Ishikawa (cell line): Measurements from ENCODE around the gene INPP4A.

ENCODE experiments used
- CEBPB ChIP-seq: IDR thresholded peaks from 2 replicates; pipeline ENCODE4 v1.6.1; 2012
- CREB1 ChIP-seq: IDR thresholded peaks from 2 replicates; pipeline ENCODE4 v1.6.1; 2012; ENCODE audit warnings: low read depth
- EGR1 ChIP-seq: IDR thresholded peaks from 2 replicates; pipeline ENCODE4 v1.6.1; 2012
- EP300 ChIP-seq: IDR thresholded peaks from 2 replicates; pipeline ENCODE4 v1.6.1; 2012; ENCODE audit warnings: borderline replicate concordance
- FOXM1 ChIP-seq: IDR thresholded peaks from 2 replicates; pipeline ENCODE4 v1.6.1; 2012; ENCODE audit warnings: low read depth, borderline replicate concordance
- MAX ChIP-seq: IDR thresholded peaks from 2 replicates; pipeline ENCODE4 v1.6.1; 2012
- NFIC ChIP-seq: IDR thresholded peaks from 2 replicates; pipeline ENCODE4 v1.6.1; 2012
- RAD21 ChIP-seq: IDR thresholded peaks from 2 replicates; pipeline ENCODE4 v1.6.1; 2012; ENCODE audit warnings: low read depth
- REST ChIP-seq: IDR thresholded peaks from 2 replicates; pipeline ENCODE4 v1.6.1; 2012; ENCODE audit warnings: low read depth, mild to moderate bottlenecking
- TAF1 ChIP-seq: IDR thresholded peaks from 2 replicates; pipeline ENCODE4 v1.6.1; 2012; ENCODE audit warnings: low read depth, mild to moderate bottlenecking
- TCF12 ChIP-seq: IDR thresholded peaks from 2 replicates; pipeline ENCODE4 v1.6.1; 2012; ENCODE audit warnings: low read depth
- TEAD4 ChIP-seq: IDR thresholded peaks from 2 replicates; pipeline ENCODE4 v1.6.1; 2012
- USF1 ChIP-seq: IDR thresholded peaks from 2 replicates; pipeline ENCODE4 v1.6.1; 2012
- YY1 ChIP-seq: IDR thresholded peaks from 2 replicates; pipeline ENCODE4 v1.6.1; 2012; ENCODE audit warnings: low read depth
- ZBTB7A ChIP-seq: IDR thresholded peaks from 2 replicates; pipeline ENCODE4 v1.6.1; 2012; ENCODE audit warnings: low read depth

Gene INPP4A

GRCh38 chr2:98422449-98422848, 22.2 kb upstream of the INPP4A start:
- TF ChIP-seq FOXM1 (no peak), TEAD4 (no peak), CREB1 (no peak), YY1 (no peak), NFIC (no peak), RAD21 (no peak), ZBTB7A (no peak)

- TF ChIP-seq RAD21 (no peak), CEBPB (no peak), TCF12 (no peak), CREB1 (no peak), EGR1 (no peak), MAX (no peak), TEAD4 (no peak), TAF1 (no peak), EP300 (no peak), FOXM1 (no peak), USF1 (no peak), NFIC (no peak), YY1 (no peak), REST (no peak), ZBTB7A (no peak)
Measured at GRCh38 chr2:98426771-98427170, 17.9 kb upstream of the INPP4A start.

- TF ChIP-seq ZBTB7A (no peak), FOXM1 (no peak), MAX (no peak), YY1 (no peak), CREB1 (no peak), NFIC (no peak), TCF12 (no peak), RAD21 (no peak), REST (no peak), TEAD4 (no peak), USF1 (no peak), EGR1 (no peak), EP300 (no peak), CEBPB (no peak), TAF1 (no peak)
Measured at GRCh38 chr2:98432145-98432544, 12.5 kb upstream of the INPP4A start.

- no peak for TF ChIP-seq USF1
- no peak for TF ChIP-seq FOXM1
- no peak for TF ChIP-seq MAX
- TF ChIP-seq CEBPB, result no peak
- no peak for TF ChIP-seq EGR1
- no peak for TF ChIP-seq TEAD4
- TF ChIP-seq TAF1, result no peak
- TF ChIP-seq REST, result no peak
- TF ChIP-seq NFIC, result no peak
- TF ChIP-seq ZBTB7A, result no peak
- no peak for TF ChIP-seq RAD21
- no peak for TF ChIP-seq YY1
- TF ChIP-seq CREB1, result no peak
- TF ChIP-seq EP300, result no peak
- TF ChIP-seq TCF12, result no peak
Measured at GRCh38 chr2:98433363-98433964, 11.2 kb upstream of the INPP4A start.
